HEK293 (cell line): ENCODE results near the gene RPL12.

Experiments
- CTCF ChIA-PET: fragments of 350-600 bp; formaldehyde crosslinking; extraction: SDS; loops from one replicate; lab custom pipeline; 2021; ENCODE audit warnings: antibody characterized with exemption; lab: Yijun Ruan, JAX
- POLR2A ChIA-PET: fragments of 300-600 bp; formaldehyde crosslinking; extraction: SDS; loops from one replicate; lab custom pipeline; 2020; ENCODE audit warnings: antibody characterized with exemption, inconsistent platforms; lab: Yijun Ruan, JAX
- H3K27ac ChIP-seq: fragments of 200-500 bp; sonication (Bioruptor generic); 2 replicates; pipeline ENCODE4 v1.5.1; 2014; ENCODE audit warnings: low read depth, low read length, control low read depth, inconsistent platforms; ENCODE audit errors: extremely low read depth
- H3K36me3 ChIP-seq, 2 experiments: fragments of 200-500 bp in 1 of 2; sonication (Bioruptor generic) in 1 of 2; 1 replicate in 1 of 2; 2 replicates in 1 of 2; pipeline ENCODE4 v1.5.1; 2014 to 2017; ENCODE audit warnings: inconsistent platforms in 2 of 2, low read length in 2 of 2; ENCODE audit not compliant: control insufficient read depth in 2 of 2, insufficient read depth in 1 of 2
- H3K4me1 ChIP-seq: fragments of 200-500 bp; sonication (Bioruptor generic); 2 replicates; pipeline ENCODE4 v1.5.1; 2014; ENCODE audit warnings: mild to moderate bottlenecking, low read length, inconsistent platforms; ENCODE audit not compliant: control insufficient read depth, insufficient read depth
- H3K4me3 ChIP-seq: 2 replicates; pipeline ENCODE4 v1.5.1; 2011; ENCODE audit warnings: low read depth, mild to moderate bottlenecking, control low read depth, low read length, moderate library complexity
- H3K9me3 ChIP-seq: fragments of 200-500 bp; sonication (Bioruptor generic); 2 replicates; pipeline ENCODE4 v1.5.1; 2014; ENCODE audit warnings: low read depth, low read length, inconsistent platforms; ENCODE audit not compliant: control insufficient read depth, insufficient read depth
- BCL11B ChIP-seq: fragments of 450-650 bp; formaldehyde crosslinking; IDR thresholded peaks from 2 replicates; pipeline ENCODE4 v1.5.1; 2016; ENCODE audit warnings: low read depth, missing biosample characterization, missing genetic modification characterization
- HIC1 ChIP-seq: fragments of 450-650 bp; formaldehyde crosslinking; IDR thresholded peaks from 2 replicates; pipeline ENCODE4 v1.5.1; 2016; ENCODE audit warnings: missing biosample characterization, missing genetic modification characterization
- PRDM10 ChIP-seq: fragments of 450-650 bp; formaldehyde crosslinking; IDR thresholded peaks from 2 replicates; pipeline ENCODE4 v1.5.1; 2016; ENCODE audit warnings: missing biosample characterization, missing genetic modification characterization
- ZBTB20 ChIP-seq: fragments of 450-650 bp; formaldehyde crosslinking; IDR thresholded peaks from 2 replicates; pipeline ENCODE4 v1.5.1; 2016; ENCODE audit warnings: missing biosample characterization, missing genetic modification characterization
- ZBTB49 ChIP-seq: fragments of 450-650 bp; formaldehyde crosslinking; IDR thresholded peaks from 2 replicates; pipeline ENCODE4 v1.5.1; 2016; ENCODE audit warnings: missing biosample characterization, missing genetic modification characterization, low read depth
- ZNF10 ChIP-seq: fragments of 450-650 bp; formaldehyde crosslinking; IDR thresholded peaks from 2 replicates; pipeline ENCODE4 v1.5.1; 2017; ENCODE audit warnings: missing biosample characterization, missing genetic modification characterization
- ZNF138 ChIP-seq: fragments of 450-650 bp; formaldehyde crosslinking; IDR thresholded peaks from 2 replicates; pipeline ENCODE4 v1.5.1; 2016; ENCODE audit warnings: missing biosample characterization, missing genetic modification characterization, borderline replicate concordance
- ZNF660 ChIP-seq: fragments of 450-650 bp; IDR thresholded peaks from 2 replicates; pipeline ENCODE4 v1.5.1; 2018; ENCODE audit warnings: missing biosample characterization, mild to moderate bottlenecking, missing genetic modification characterization

RPL12 gene

GRCh38 chr9:127449332-127449966 lies 1.8 kb downstream of the RPL12 start:
- Histone ChIP-seq H3K27ac (peak overlapping the region; percentile 98; the same call in 1 of the 2 replicates), H3K4me3 (peak overlapping the region; percentile 90), H3K9me3 (no peaks in the 10 kb centered on the region), H3K4me1 (no peaks in the 10 kb centered on the region), H3K36me3 (peaks cover 5 to 74% of the 10 kb centered on the region in 2 experiments; a peak in 2 of 3 replicates)
- POLR2A ChIA-PET, result interaction anchor here (1.0 to 4.0 kb wide), 6 partner anchors 10 to 225 kb away, joined by 4 to 46 read pairs (median 18); partner anchors contain the start of genes SLC2A8 and ZNF79
- CTCF ChIA-PET, result interaction anchor here (0.6 to 1.3 kb wide), 2 partner anchors 135 to 285 kb away, joined by 4 to 10 read pairs; partner anchors contain the start of gene TOR2A
- no peak for TF ChIP-seq ZNF138 (tag by site-specific recombination)

- CTCF ChIA-PET, result interaction anchor here (0.6 kb wide), 1 partner anchor 554 kb away, joined by 3 read pairs; no protein-coding TSS in a partner anchor
- POLR2A ChIA-PET, result interaction anchor here (0.8 to 2.4 kb wide), 5 partner anchors 9 to 234 kb away, joined by 4 to 10 read pairs (median 6); partner anchors contain the start of gene ZNF79
- H3K4me1 ChIP-seq, result no peaks in the 10 kb centered on the region
- H3K27ac ChIP-seq, result no peak overlapping the region
- no peak for TF ChIP-seq ZBTB20 (tag by site-specific recombination)
- TF ChIP-seq ZBTB49 (tag by site-specific recombination), result no peak
- TF ChIP-seq HIC1 (tag by site-specific recombination), result no peak
- TF ChIP-seq ZNF10 (tag by site-specific recombination), result 0 out of 2 replicates have a peak, but pooled peaks have one; percentile 44
- TF ChIP-seq PRDM10 (tag by site-specific recombination), result 0 out of 2 replicates have a peak, but pooled peaks have one; percentile 9
- TF ChIP-seq BCL11B (tag by site-specific recombination), result no peak
- 0 out of 2 replicates have a peak, but pooled peaks have one; percentile 3 for TF ChIP-seq ZNF660 (tag by site-specific recombination)
- H3K4me3 ChIP-seq, result no peak overlapping the region
- H3K9me3 ChIP-seq, result no peaks in the 10 kb centered on the region
- H3K36me3 ChIP-seq, result peaks cover 5 to 74% of the 10 kb centered on the region in 2 experiments; a peak in 2 of 3 replicates
Observed at GRCh38 chr9:127448112-127448805, 2.9 kb downstream of the RPL12 start.
